ENCODE data around the gene KLRG1.

The KLRG1 gene

GRCh38 chr12:9032202-9032964, 43.0 kb downstream of the KLRG1 start:
- H3K27me3 ChIP-seq (ENCODE audit: insufficient read depth, poor library complexity, severe bottlenecking): no peaks in the 10 kb centered on the region
- no peak overlapping the region for H3K27ac ChIP-seq (ENCODE audit: poor library complexity, severe bottlenecking)
- no peak for TF ChIP-seq CTCF (IDR thresholded peaks at IDR 0.05; ENCODE audit: poor library complexity, severe bottlenecking)
- DNase-seq (ENCODE audit: low spot score): no peak
- ATAC-seq (ENCODE audit: low read depth): no peak
- H3K4me3 ChIP-seq (ENCODE audit: severe bottlenecking): no peak overlapping the region
- H3K4me1 ChIP-seq (ENCODE audit: insufficient read depth, poor library complexity, severe bottlenecking): no peaks in the 10 kb centered on the region
- no peaks in the 10 kb centered on the region for H3K36me3 ChIP-seq (ENCODE audit: low read depth)
- H3K9me3 ChIP-seq (ENCODE audit: severe bottlenecking): no peaks in the 10 kb centered on the region

DNA sequence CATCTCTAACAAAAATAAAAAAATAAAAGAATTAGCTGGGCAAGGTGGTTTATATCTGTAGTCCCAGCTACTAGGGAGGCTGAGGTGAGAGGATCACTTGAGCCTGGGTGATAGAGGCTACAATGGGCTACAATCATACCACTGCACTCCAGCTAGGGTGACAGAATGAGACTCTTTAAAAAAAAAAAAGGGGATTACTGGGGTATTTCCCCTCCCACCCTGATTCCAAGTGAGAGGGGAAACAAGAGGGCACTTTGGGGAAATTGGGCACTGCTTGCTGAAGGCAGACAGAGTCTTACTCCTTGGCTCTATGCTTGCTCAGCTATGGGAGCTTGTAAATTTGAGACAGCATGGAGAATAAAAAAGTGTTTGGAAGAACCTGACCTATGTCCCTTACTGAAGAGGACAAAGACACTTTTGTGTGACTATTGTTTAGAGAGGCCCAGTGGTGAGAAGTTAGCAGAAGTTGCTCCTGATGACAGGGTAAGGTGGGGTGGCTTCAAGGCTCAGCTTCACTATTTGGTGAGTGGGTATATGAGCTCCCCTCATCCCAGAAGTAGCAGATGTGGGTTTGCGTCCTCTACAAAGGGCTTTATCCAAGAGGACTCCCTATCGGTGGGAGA, 44.0 kb downstream of the KLRG1 start:
- Histone ChIP-seq H3K9me3 (ENCODE audit: severe bottlenecking) (no peaks in the 10 kb centered on the region), H3K27ac (ENCODE audit: poor library complexity, severe bottlenecking) (no peak overlapping the region), H3K36me3 (ENCODE audit: low read depth) (no peaks in the 10 kb centered on the region), H3K4me1 (ENCODE audit: insufficient read depth, poor library complexity, severe bottlenecking) (no peaks in the 10 kb centered on the region), H3K4me3 (ENCODE audit: severe bottlenecking) (no peak overlapping the region), H3K27me3 (ENCODE audit: insufficient read depth, poor library complexity, severe bottlenecking) (no peaks in the 10 kb centered on the region)
- no peak for TF ChIP-seq CTCF (IDR thresholded peaks at IDR 0.05; ENCODE audit: poor library complexity, severe bottlenecking)
- no peak for DNase-seq (ENCODE audit: low spot score)
- ATAC-seq (ENCODE audit: low read depth): no peak

DNA sequence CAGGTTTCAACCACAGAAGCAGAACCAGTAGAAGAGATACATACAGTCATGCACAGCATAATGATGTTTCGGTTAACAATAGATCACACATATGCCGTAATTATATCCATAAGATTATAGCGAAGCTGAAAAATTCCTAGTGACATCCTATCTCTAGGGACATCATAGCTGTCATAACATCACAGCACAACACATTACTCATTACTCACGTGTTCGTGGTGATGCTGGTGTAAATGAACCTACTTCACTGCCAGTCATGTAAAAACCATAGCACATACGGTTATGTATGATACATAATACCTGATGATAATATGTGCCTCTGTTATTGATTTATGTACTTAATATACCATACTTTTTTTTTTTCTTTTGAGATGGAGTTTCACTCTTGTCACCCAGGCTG, 44.7 kb downstream of the KLRG1 start:
- H3K27me3 ChIP-seq (ENCODE audit: insufficient read depth, poor library complexity, severe bottlenecking): no peaks in the 10 kb centered on the region
- H3K36me3 ChIP-seq (ENCODE audit: low read depth): no peaks in the 10 kb centered on the region
- no peak overlapping the region for H3K27ac ChIP-seq (ENCODE audit: poor library complexity, severe bottlenecking)
- H3K4me1 ChIP-seq (ENCODE audit: insufficient read depth, poor library complexity, severe bottlenecking): no peaks in the 10 kb centered on the region
- H3K9me3 ChIP-seq (ENCODE audit: severe bottlenecking): no peaks in the 10 kb centered on the region
- TF ChIP-seq CTCF (IDR thresholded peaks at IDR 0.05; ENCODE audit: poor library complexity, severe bottlenecking): no peak
- ATAC-seq (ENCODE audit: low read depth) (no peak), DNase-seq (ENCODE audit: low spot score) (no peak)
- H3K4me3 ChIP-seq (ENCODE audit: severe bottlenecking): no peak overlapping the region

DNA sequence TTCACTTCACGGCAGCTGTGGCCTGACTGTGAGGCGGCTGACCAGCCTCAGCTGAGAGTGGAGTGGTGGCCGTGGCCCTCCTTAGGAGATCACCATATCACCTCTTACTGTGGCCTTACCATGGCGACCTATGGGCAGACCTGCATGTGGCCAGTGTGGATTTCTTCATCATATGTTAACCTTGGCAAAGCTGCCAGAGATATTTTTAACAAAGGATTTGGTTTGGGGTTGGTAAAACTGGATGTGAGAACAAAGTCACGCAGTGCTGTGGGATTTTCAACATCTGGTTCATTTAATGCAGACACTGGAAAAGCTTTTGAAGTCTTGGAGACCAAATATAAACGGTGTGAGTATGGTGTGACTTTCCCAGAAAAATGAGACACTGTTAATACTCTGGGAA, 46.9 kb downstream of the KLRG1 start:
- no peaks in the 10 kb centered on the region for H3K36me3 ChIP-seq (ENCODE audit: low read depth)
- no peaks in the 10 kb centered on the region for H3K9me3 ChIP-seq (ENCODE audit: severe bottlenecking)
- no peak for ATAC-seq (ENCODE audit: low read depth)
- H3K4me3 ChIP-seq (ENCODE audit: severe bottlenecking): no peak overlapping the region
- H3K27me3 ChIP-seq (ENCODE audit: insufficient read depth, poor library complexity, severe bottlenecking): no peaks in the 10 kb centered on the region
- H3K27ac ChIP-seq (ENCODE audit: poor library complexity, severe bottlenecking): no peak overlapping the region
- TF ChIP-seq CTCF (IDR thresholded peaks at IDR 0.05; ENCODE audit: poor library complexity, severe bottlenecking): no peak
- H3K4me1 ChIP-seq (ENCODE audit: insufficient read depth, poor library complexity, severe bottlenecking): no peaks in the 10 kb centered on the region
- no peak for DNase-seq (ENCODE audit: low spot score)

DNA sequence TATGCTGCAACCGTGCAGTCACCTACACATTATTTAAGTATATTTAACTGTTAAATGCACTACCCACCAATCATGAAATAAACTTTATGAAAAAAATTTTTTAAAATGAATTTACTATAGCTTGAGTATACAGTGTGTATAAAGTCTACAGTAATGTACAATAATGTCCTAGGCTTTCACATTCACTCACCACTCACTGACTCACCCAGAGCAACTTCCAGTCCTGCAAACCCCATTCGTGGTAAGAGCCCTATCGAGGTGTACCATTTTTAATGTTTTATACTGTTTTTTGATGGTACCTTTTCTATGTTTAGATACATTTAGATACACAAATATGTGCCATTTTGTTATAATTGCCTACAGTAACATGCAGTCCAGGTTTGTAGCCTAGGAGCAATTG, 48.1 kb downstream of the KLRG1 start:
- no peak for TF ChIP-seq CTCF (IDR thresholded peaks at IDR 0.05; ENCODE audit: poor library complexity, severe bottlenecking)
- Histone ChIP-seq H3K9me3 (ENCODE audit: severe bottlenecking) (no peaks in the 10 kb centered on the region), H3K27ac (ENCODE audit: poor library complexity, severe bottlenecking) (no peak overlapping the region), H3K4me1 (ENCODE audit: insufficient read depth, poor library complexity, severe bottlenecking) (no peaks in the 10 kb centered on the region), H3K36me3 (ENCODE audit: low read depth) (no peaks in the 10 kb centered on the region), H3K4me3 (ENCODE audit: severe bottlenecking) (no peak overlapping the region), H3K27me3 (ENCODE audit: insufficient read depth, poor library complexity, severe bottlenecking) (no peaks in the 10 kb centered on the region)
- ATAC-seq (ENCODE audit: low read depth): no peak
- DNase-seq (ENCODE audit: low spot score): no peak
